Fibroblast of the conjunctiva (primary cell): ENCODE results near the gene TCEAL3.
"Not testable (repeated sequence)": the region's sequence is repeated elsewhere in the genome, so short reads cannot be mapped to it uniquely, and the experiment has no call there.

ENCODE experiments used
- DNase-seq: peaks from one replicate; pipeline ENCODE4 v3.0.0-alpha.2; 2010; ENCODE audit warnings: low read depth

TCEAL3 gene

GRCh38 chrX:103607364-103608305 lies at the start of gene TCEAL3:
TCEAL3 (plus strand) TSS chrX:103607963; CDS start chrX:103609065, 1,102 bp downstream.
- no peak for DNase-seq

- no peak for DNase-seq
These were observed 47.5 kb upstream of the TCEAL3 start for GRCh38 chrX:103560256-103560655.

- DNase-seq, result no peak
These were observed 45.0 kb upstream of the TCEAL3 start for GRCh38 chrX:103562801-103563200.

GRCh38 chrX:103565197-103565596 lies 42.6 kb upstream of the TCEAL3 start:
- no peak for DNase-seq

- DNase-seq, result peak; percentile 4
These were observed 42.0 kb upstream of the TCEAL3 start for GRCh38 chrX:103565752-103566151.

- DNase-seq, result no peak
These were observed 36.6 kb upstream of the TCEAL3 start for GRCh38 chrX:103571121-103571520.

- no peak for DNase-seq
These were observed 36.0 kb upstream of the TCEAL3 start for GRCh38 chrX:103571726-103572125.

- no peak for DNase-seq
These were observed 34.6 kb upstream of the TCEAL3 start for GRCh38 chrX:103573202-103573601.

- no peak for DNase-seq
These were observed 23.2 kb upstream of the TCEAL3 start for GRCh38 chrX:103584596-103584995.

GRCh38 chrX:103585411-103586313 lies 22.1 kb upstream of the TCEAL3 start, which contains the start of gene TCEAL4:
TCEAL4 (plus strand) TSS chrX:103585515; CDS start chrX:103586676, 1,161 bp downstream.
- no peak for DNase-seq

GRCh38 chrX:103586314-103586646 lies 21.5 kb upstream of the TCEAL3 start:
- DNase-seq, result no peak

- DNase-seq, result no peak
These were observed 21.1 kb upstream of the TCEAL3 start for GRCh38 chrX:103586659-103587058.

- DNase-seq, result not testable (repeated sequence)
These were observed 15.5 kb upstream of the TCEAL3 start for GRCh38 chrX:103592295-103592694.

- not testable (repeated sequence) for DNase-seq
These were observed 12.6 kb upstream of the TCEAL3 start for GRCh38 chrX:103595202-103595601.

- DNase-seq, result no peak
These were observed 672 bp downstream of the TCEAL3 start for GRCh38 chrX:103608306-103608963.

- no peak for DNase-seq
These were observed 2.5 kb downstream of the TCEAL3 start for GRCh38 chrX:103610282-103610681.

GRCh38 chrX:103613362-103613890 lies 5.7 kb downstream of the TCEAL3 start:
- DNase-seq, result no peak

GRCh38 chrX:103614999-103615398 lies 7.2 kb downstream of the TCEAL3 start:
- no peak for DNase-seq

GRCh38 chrX:103615781-103616371 lies 8.1 kb downstream of the TCEAL3 start:
- no peak for DNase-seq

GRCh38 chrX:103616676-103617186 lies 9.0 kb downstream of the TCEAL3 start:
- DNase-seq, result no peak

- no peak for DNase-seq
These were observed 16.3 kb downstream of the TCEAL3 start for GRCh38 chrX:103624111-103624510.
